Esophagus muscularis mucosa (tissue), 4 donors: ENCODE results near the gene APOLD1. TPM values are rescaled to one million over a fixed set of nuclear protein-coding genes. Genes with fewer than 3 reads are reported as not detected.

ENCODE experiments used
- DNase-seq: peaks from one replicate; pipeline ENCODE4 v3.0.0-alpha.2; 2017; ENCODE audit errors: extremely low spot score
- H3K27ac ChIP-seq, 4 donors: fragments of 200-600 bp; sonication (generic); replicated peaks in 1 of 4; 1 replicate in 3 of 4; 2 replicates in 1 of 4; pipeline ENCODE4 v1.5.1; 2016 to 2019; ENCODE audit warnings: mild to moderate bottlenecking in 1 of 4
- H3K27me3 ChIP-seq, 4 donors: fragments of 200-600 bp; sonication (generic); one replicate each; pipeline versions ENCODE4 v1.5.1 to v1.6.0; 2016 to 2019
- H3K36me3 ChIP-seq, 4 donors: fragments of 200-600 bp; sonication (generic); one replicate each; pipeline ENCODE4 v1.5.1; 2016 to 2019
- H3K4me1 ChIP-seq, 4 donors: fragments of 200-600 bp; sonication (generic); one replicate each; pipeline ENCODE4 v1.5.1; 2016 to 2019
- H3K4me3 ChIP-seq, 4 donors: fragments of 200-600 bp; sonication (generic); 1 replicate in 2 of 4; 2 replicates in 2 of 4; pipeline ENCODE4 v1.5.1; 2016 to 2019; ENCODE audit warnings: mild to moderate bottlenecking in 4 of 4, moderate library complexity in 1 of 4
- H3K9me3 ChIP-seq, 4 donors: fragments of 200-600 bp; sonication (generic); 1 replicate in 3 of 4; 2 replicates in 1 of 4; pipeline ENCODE4 v1.5.1; 2016 to 2019
- EP300 ChIP-seq: sonication (generic); formaldehyde crosslinking; IDR thresholded peaks from one replicate; pipeline ENCODE4 v1.6.1; 2017; ENCODE audit warnings: antibody characterized with exemption
- POLR2A ChIP-seq: fragments of 450-650 bp; IDR thresholded peaks from one replicate; pipeline ENCODE4 v1.6.1; 2017; ENCODE audit warnings: antibody characterized with exemption, moderate library complexity, mild to moderate bottlenecking, low read depth
- POLR2AphosphoS5 ChIP-seq, 2 donors: sonication (generic); formaldehyde crosslinking; IDR thresholded peaks; one replicate each; pipeline ENCODE4 v1.6.1; 2017; ENCODE audit warnings: antibody characterized with exemption in 2 of 2
- WGBS: methylation state at CpG from one replicate; pipeline ENCODE4 v1.1.5; 2018; 5-methylcytosine and 5-hydroxymethylcytosine counted together
- intact Hi-C: fragments of 100-400 bp; cut with DNase I; formaldehyde crosslinking; loops from one replicate; pipeline ENCODE4 v1.15.1; 2023
- total RNA-seq, 4 donors: library from RNA; depleted of rRNA; stranded (reverse); fragments of >200 nt; gene quantifications; one replicate each; pipeline versions ENCODE4 v1.1.0 to v1.2.1, GENCODE V29; 2016
- TF ChIP-seq, protein P1 (sequence below), 3 experiments: fragments of 200-600 bp in 2 of 3; fragments of 450-650 bp in 1 of 3; sonication (generic) in 2 of 3; IDR thresholded peaks; one replicate each; pipeline ENCODE4 v1.5.1; 2017 to 2019; ENCODE audit warnings: antibody characterized with exemption in 3 of 3, mild to moderate bottlenecking in 2 of 3, moderate library complexity in 1 of 3

The APOLD1 gene
- total RNA-seq, 4 donors from 2014 or later = 13.3 to 49.4 (median 37.1) TPM

- peak overlapping the region; percentile 85 to 95 (median 92) for H3K27ac ChIP-seq
Observed at GRCh38 chr12:12788131-12788530, 2.7 kb downstream of the APOLD1 start.

GRCh38 chr12:12788675-12789368, 3.4 kb downstream of the APOLD1 start:
- intact Hi-C loops = loop anchor here (5.0 kb wide), 2 partner anchors 62 to 103 kb away; partner anchors contain the start of gene GPRC5A
- Histone ChIP-seq H3K27me3 (no peaks in the 10 kb centered on the region), H3K4me3 (peak overlapping the region in 3 of 4 donors; percentile 63 to 75 (median 66)), H3K36me3 (peaks cover 0 to 13% (median 0%) of the 10 kb centered on the region in 4 donors), H3K9me3 (no peaks in the 10 kb centered on the region), H3K4me1 (peaks cover 25 to 53% (median 47%) of the 10 kb centered on the region in 4 donors), H3K27ac (peak overlapping the region; percentile 85 to 95 (median 92))
- peak; percentile 47 to 66 for TF ChIP-seq POLR2AphosphoS5 (IDR thresholded peaks at IDR 0.05)
- no peak for TF ChIP-seq POLR2A
- TF ChIP-seq EP300 = no peak
- TF ChIP-seq, protein P1, sequence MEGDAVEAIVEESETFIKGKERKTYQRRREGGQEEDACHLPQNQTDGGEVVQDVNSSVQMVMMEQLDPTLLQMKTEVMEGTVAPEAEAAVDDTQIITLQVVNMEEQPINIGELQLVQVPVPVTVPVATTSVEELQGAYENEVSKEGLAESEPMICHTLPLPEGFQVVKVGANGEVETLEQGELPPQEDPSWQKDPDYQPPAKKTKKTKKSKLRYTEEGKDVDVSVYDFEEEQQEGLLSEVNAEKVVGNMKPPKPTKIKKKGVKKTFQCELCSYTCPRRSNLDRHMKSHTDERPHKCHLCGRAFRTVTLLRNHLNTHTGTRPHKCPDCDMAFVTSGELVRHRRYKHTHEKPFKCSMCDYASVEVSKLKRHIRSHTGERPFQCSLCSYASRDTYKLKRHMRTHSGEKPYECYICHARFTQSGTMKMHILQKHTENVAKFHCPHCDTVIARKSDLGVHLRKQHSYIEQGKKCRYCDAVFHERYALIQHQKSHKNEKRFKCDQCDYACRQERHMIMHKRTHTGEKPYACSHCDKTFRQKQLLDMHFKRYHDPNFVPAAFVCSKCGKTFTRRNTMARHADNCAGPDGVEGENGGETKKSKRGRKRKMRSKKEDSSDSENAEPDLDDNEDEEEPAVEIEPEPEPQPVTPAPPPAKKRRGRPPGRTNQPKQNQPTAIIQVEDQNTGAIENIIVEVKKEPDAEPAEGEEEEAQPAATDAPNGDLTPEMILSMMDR (IDR thresholded peaks at IDR 0.05) = peak; percentile 77 to 83 (median 83)
- WGBS = 16% methylated on average over 9 of the region's 9 CpGs
- DNase-seq = no peak

More at GRCh38 chr12:12788131-12788530, 2.7 kb downstream of the APOLD1 start:
- Histone ChIP-seq H3K36me3 (peaks cover 0 to 13% (median 0%) of the 10 kb centered on the region in 4 donors), H3K4me1 (peaks cover 26 to 50% (median 47%) of the 10 kb centered on the region in 4 donors), H3K9me3 (no peaks in the 10 kb centered on the region), H3K27me3 (no peaks in the 10 kb centered on the region), H3K4me3 (peak overlapping the region; percentile 60 to 75 (median 64))
- TF ChIP-seq, protein P1 (IDR thresholded peaks at IDR 0.05) = no peak
- TF ChIP-seq EP300 (no peak), POLR2A (no peak), POLR2AphosphoS5 (IDR thresholded peaks at IDR 0.05) (no peak)
- 73% methylated on average over 6 of the region's 6 CpGs for WGBS
- DNase-seq = no peak
- intact Hi-C loops = loop anchor here (5.0 kb wide), 2 partner anchors 61 to 104 kb away; partner anchors contain the start of gene GPRC5A

DNA sequence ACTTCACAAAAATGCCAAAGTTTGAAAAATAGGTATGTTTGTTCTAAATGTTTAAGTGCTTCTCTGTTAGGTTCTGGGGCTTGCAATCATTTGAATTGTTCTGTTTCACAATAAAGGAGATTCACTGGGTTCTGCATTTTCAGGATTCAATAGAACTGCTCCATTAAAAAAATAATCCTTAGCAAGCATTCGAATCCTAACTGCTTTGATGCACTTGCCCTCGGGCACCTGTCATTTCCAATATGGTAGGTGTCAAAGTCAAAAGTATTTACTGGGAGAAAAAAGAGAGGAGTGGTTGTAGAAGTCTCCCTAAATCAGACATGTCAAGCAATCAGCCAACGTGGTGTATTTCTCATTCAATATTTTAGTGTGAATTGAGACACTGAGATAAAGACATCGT, 5.5 kb downstream of the APOLD1 start:
- Histone ChIP-seq H3K27me3 (no peaks in the 10 kb centered on the region), H3K9me3 (no peaks in the 10 kb centered on the region), H3K4me3 (no peak overlapping the region), H3K4me1 (peaks cover 21 to 53% (median 48%) of the 10 kb centered on the region in 4 donors), H3K27ac (no peak overlapping the region), H3K36me3 (peaks cover 0 to 13% (median 0%) of the 10 kb centered on the region in 4 donors)
- TF ChIP-seq, protein P1 (IDR thresholded peaks at IDR 0.05) = no peak
- TF ChIP-seq EP300 = no peak
- no peak for TF ChIP-seq POLR2A
- TF ChIP-seq POLR2AphosphoS5 (IDR thresholded peaks at IDR 0.05) = no peak
- DNase-seq = no peak
- intact Hi-C loops = loop anchor here (10.0 kb wide), 1 partner anchor 194 kb away; no protein-coding TSS in a partner anchor
- 52% methylated on average over 4 of the region's 4 CpGs for WGBS

- no peak for TF ChIP-seq POLR2A
- TF ChIP-seq EP300 = no peak
- peak in 1 of 2 donors; percentile 5 for TF ChIP-seq POLR2AphosphoS5 (IDR thresholded peaks at IDR 0.05)
- TF ChIP-seq, protein P1 (IDR thresholded peaks at IDR 0.05) = no peak
- Histone ChIP-seq H3K4me3 (peak overlapping the region; percentile 30 to 42 (median 37)), H3K27me3 (no peaks in the 10 kb centered on the region), H3K27ac (peak overlapping the region; percentile 44 to 59 (median 46)), H3K4me1 (peaks cover 21 to 47% (median 40%) of the 10 kb centered on the region in 4 donors), H3K9me3 (no peaks in the 10 kb centered on the region), H3K36me3 (peaks cover 0 to 13% (median 0%) of the 10 kb centered on the region in 4 donors)
- DNase-seq = no peak
- intact Hi-C loops = loop anchor here (10.0 kb wide), 1 partner anchor 193 kb away; no protein-coding TSS in a partner anchor
- 26% methylated on average over 7 of the region's 7 CpGs for WGBS
Observed at GRCh38 chr12:12791756-12792369, 6.4 kb downstream of the APOLD1 start.
